ENCODE results near the gene FAM47E. TPM values are rescaled to one million over a fixed set of nuclear protein-coding genes. Genes with fewer than 3 reads are reported as not detected.

The FAM47E gene
- not detected in 2 replicates for total RNA-seq

- H3K27me3 Mint-ChIP-seq (ENCODE audit: insufficient read depth): peaks cover 55% of the 10 kb centered on the region
- peak; percentile 8 for DNase-seq (ENCODE audit: low spot score)
- intact Hi-C loops (cut with micrococcal nuclease): loop anchor here (5.0 kb wide), 1 partner anchor 51 kb away; no protein-coding TSS in a partner anchor
- H3K36me3 Mint-ChIP-seq (ENCODE audit: low read depth): no peaks in the 10 kb centered on the region
- H3K4me1 Mint-ChIP-seq (ENCODE audit: low read depth): peaks cover 8% of the 10 kb centered on the region
- H3K9me3 Mint-ChIP-seq: no peaks in the 10 kb centered on the region
- peak within 1 kb of the TSS; percentile 77 for H3K4me3 Mint-ChIP-seq
- H3K27ac Mint-ChIP-seq: no peak within 1 kb of the TSS
Measured at GRCh38 chr4:76251441-76252270, at the start of gene FAM47E. FAM47E (plus strand) TSS chr4:76251721; CDS start chr4:76251747, 26 bp downstream.

GRCh38 chr4:76203541-76203940, 48.0 kb upstream of the FAM47E start:
- no peak for DNase-seq (ENCODE audit: low spot score)
- Mint-ChIP-seq H3K27ac (no peak overlapping the region), H3K27me3 (ENCODE audit: insufficient read depth) (no peaks in the 10 kb centered on the region), H3K4me1 (ENCODE audit: low read depth) (peaks cover 15% of the 10 kb centered on the region), H3K4me3 (no peak overlapping the region), H3K9me3 (no peaks in the 10 kb centered on the region), H3K36me3 (ENCODE audit: low read depth) (no peaks in the 10 kb centered on the region)
- intact Hi-C loops (cut with micrococcal nuclease): no loop called here

GRCh38 chr4:76204936-76205335, 46.6 kb upstream of the FAM47E start:
- Mint-ChIP-seq H3K4me1 (ENCODE audit: low read depth) (peaks cover 7% of the 10 kb centered on the region), H3K9me3 (no peaks in the 10 kb centered on the region), H3K27ac (no peak overlapping the region), H3K4me3 (no peak overlapping the region), H3K36me3 (ENCODE audit: low read depth) (no peaks in the 10 kb centered on the region), H3K27me3 (ENCODE audit: insufficient read depth) (no peaks in the 10 kb centered on the region)
- intact Hi-C loops (cut with micrococcal nuclease): no loop called here
- no peak for DNase-seq (ENCODE audit: low spot score)

GRCh38 chr4:76205476-76205875, 46.0 kb upstream of the FAM47E start:
- Mint-ChIP-seq H3K4me3 (no peak overlapping the region), H3K36me3 (ENCODE audit: low read depth) (no peaks in the 10 kb centered on the region), H3K4me1 (ENCODE audit: low read depth) (peaks cover 6% of the 10 kb centered on the region), H3K27ac (no peak overlapping the region), H3K9me3 (no peaks in the 10 kb centered on the region), H3K27me3 (ENCODE audit: insufficient read depth) (no peaks in the 10 kb centered on the region)
- intact Hi-C loops (cut with micrococcal nuclease): no loop called here
- DNase-seq (ENCODE audit: low spot score): no peak

GRCh38 chr4:76206222-76206942, 45.1 kb upstream of the FAM47E start:
- peaks cover 11% of the 10 kb centered on the region for H3K4me1 Mint-ChIP-seq (ENCODE audit: low read depth)
- DNase-seq (ENCODE audit: low spot score): no peak
- no peaks in the 10 kb centered on the region for H3K36me3 Mint-ChIP-seq (ENCODE audit: low read depth)

GRCh38 chr4:76207549-76207948, 44.0 kb upstream of the FAM47E start:
- Mint-ChIP-seq H3K27ac (no peak overlapping the region), H3K27me3 (ENCODE audit: insufficient read depth) (peaks cover 2% of the 10 kb centered on the region), H3K4me3 (no peak overlapping the region), H3K36me3 (ENCODE audit: low read depth) (no peaks in the 10 kb centered on the region), H3K9me3 (no peaks in the 10 kb centered on the region), H3K4me1 (ENCODE audit: low read depth) (peaks cover 21% of the 10 kb centered on the region)
- DNase-seq (ENCODE audit: low spot score): no peak
- intact Hi-C loops (cut with micrococcal nuclease): no loop called here

More at GRCh38 chr4:76206222-76206942, 45.1 kb upstream of the FAM47E start:
- Mint-ChIP-seq H3K9me3 (no peaks in the 10 kb centered on the region), H3K27me3 (ENCODE audit: insufficient read depth) (no peaks in the 10 kb centered on the region), H3K4me3 (no peak overlapping the region), H3K27ac (no peak overlapping the region)
- intact Hi-C loops (cut with micrococcal nuclease): no loop called here

GRCh38 chr4:76208005-76208765, 43.3 kb upstream of the FAM47E start:
- H3K36me3 Mint-ChIP-seq (ENCODE audit: low read depth): no peaks in the 10 kb centered on the region
- no peak for DNase-seq (ENCODE audit: low spot score)
- intact Hi-C loops (cut with micrococcal nuclease): no loop called here
- no peak overlapping the region for H3K4me3 Mint-ChIP-seq
- peaks cover 4% of the 10 kb centered on the region for H3K27me3 Mint-ChIP-seq (ENCODE audit: insufficient read depth)
- H3K4me1 Mint-ChIP-seq (ENCODE audit: low read depth): peaks cover 27% of the 10 kb centered on the region
- H3K27ac Mint-ChIP-seq: no peak overlapping the region
- H3K9me3 Mint-ChIP-seq: no peaks in the 10 kb centered on the region

GRCh38 chr4:76209881-76210280, 41.6 kb upstream of the FAM47E start:
- Mint-ChIP-seq H3K36me3 (ENCODE audit: low read depth) (peaks cover 2% of the 10 kb centered on the region), H3K27me3 (ENCODE audit: insufficient read depth) (peaks cover 10% of the 10 kb centered on the region), H3K9me3 (no peaks in the 10 kb centered on the region), H3K4me3 (no peak overlapping the region), H3K27ac (no peak overlapping the region), H3K4me1 (ENCODE audit: low read depth) (peaks cover 38% of the 10 kb centered on the region)
- intact Hi-C loops (cut with micrococcal nuclease): loop anchor here (5.0 kb wide), 2 partner anchors 218 to 538 kb away; partner anchors contain the start of genes G3BP2 and SDAD1
- DNase-seq (ENCODE audit: low spot score): no peak

- intact Hi-C loops (cut with micrococcal nuclease): loop anchor here (5.0 kb wide), 2 partner anchors 218 to 538 kb away; partner anchors contain the start of genes G3BP2 and SDAD1
- Mint-ChIP-seq H3K4me1 (ENCODE audit: low read depth) (peaks cover 39% of the 10 kb centered on the region), H3K27me3 (ENCODE audit: insufficient read depth) (peaks cover 10% of the 10 kb centered on the region), H3K36me3 (ENCODE audit: low read depth) (peaks cover 2% of the 10 kb centered on the region), H3K27ac (no peak overlapping the region), H3K9me3 (no peaks in the 10 kb centered on the region), H3K4me3 (no peak overlapping the region)
- DNase-seq (ENCODE audit: low spot score): no peak
Measured at GRCh38 chr4:76210452-76210851, 41.1 kb upstream of the FAM47E start.

- Mint-ChIP-seq H3K27ac (peak overlapping the region; percentile 67), H3K36me3 (ENCODE audit: low read depth) (peaks cover 2% of the 10 kb centered on the region), H3K4me3 (peak overlapping the region; percentile 78), H3K9me3 (no peaks in the 10 kb centered on the region), H3K27me3 (ENCODE audit: insufficient read depth) (peaks cover 20% of the 10 kb centered on the region), H3K4me1 (ENCODE audit: low read depth) (peaks cover 39% of the 10 kb centered on the region)
- no peak for DNase-seq (ENCODE audit: low spot score)
- intact Hi-C loops (cut with micrococcal nuclease): loop anchor here (2.0 to 5.0 kb wide), 3 partner anchors 13 to 540 kb away; partner anchors contain the start of genes G3BP2 and SDAD1
Measured at GRCh38 chr4:76211769-76212708, 39.5 kb upstream of the FAM47E start.

- DNase-seq (ENCODE audit: low spot score): peak; percentile 25
- peaks cover 3% of the 10 kb centered on the region for H3K36me3 Mint-ChIP-seq (ENCODE audit: low read depth)
- peak overlapping the region; percentile 78 for H3K4me3 Mint-ChIP-seq
- H3K4me1 Mint-ChIP-seq (ENCODE audit: low read depth): peaks cover 39% of the 10 kb centered on the region
- peaks cover 28% of the 10 kb centered on the region for H3K27me3 Mint-ChIP-seq (ENCODE audit: insufficient read depth)
- intact Hi-C loops (cut with micrococcal nuclease): loop anchor here (1.0 to 5.0 kb wide), 4 partner anchors 14 to 541 kb away; partner anchors contain the start of genes G3BP2, NUP54 and SDAD1
- peak overlapping the region; percentile 67 for H3K27ac Mint-ChIP-seq
- no peaks in the 10 kb centered on the region for H3K9me3 Mint-ChIP-seq
Measured at GRCh38 chr4:76212851-76213414, 38.6 kb upstream of the FAM47E start.
